ENCODE measurements around the gene CTAG2.

Gene CTAG2

GRCh38 chrX:154655346-154655745, 2.0 kb upstream of the CTAG2 start:
- ChIA-PET POLR2A (no interaction called here), CTCF (no interaction called here)
- DNase-seq (ENCODE audit: extremely low spot score), result no peak
- TF ChIP-seq FOXA1 (IDR thresholded peaks at IDR 0.05) (no peak), ELF4 (IDR thresholded peaks at IDR 0.05) (no peak), CTBP1 (IDR thresholded peaks at IDR 0.05; ENCODE audit: borderline replicate concordance) (no peak), ZNF384 (IDR thresholded peaks at IDR 0.05) (no peak), FOXM1 (IDR thresholded peaks at IDR 0.05; ENCODE audit: borderline replicate concordance) (no peak)

DNA sequence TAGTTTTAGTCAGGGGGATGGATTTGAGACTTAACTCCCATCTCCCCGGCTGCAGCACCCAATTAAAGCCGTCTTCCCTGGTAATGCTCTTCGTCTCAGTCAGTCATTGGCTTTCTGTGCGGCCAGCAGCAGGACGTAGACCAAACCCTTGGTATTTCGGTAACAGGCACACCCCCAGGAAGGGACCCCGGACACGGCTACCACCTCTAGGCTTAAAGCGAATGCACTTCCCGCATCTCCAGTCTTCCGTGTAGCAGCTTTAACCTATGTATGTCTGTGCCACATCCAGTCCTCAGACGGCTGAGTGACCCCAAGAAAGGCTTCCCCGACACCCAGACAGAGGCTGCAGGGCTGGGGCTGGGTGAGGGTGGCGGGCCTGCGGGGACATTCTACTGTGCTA, 1.5 kb upstream of the CTAG2 start:
- ChIA-PET POLR2A (no interaction called here), CTCF (no interaction called here)
- DNase-seq (ENCODE audit: extremely low spot score), result no peak
- TF ChIP-seq HDGF (IDR thresholded peaks at IDR 0.05; ENCODE audit: borderline replicate concordance) (no peak), TARDBP (IDR thresholded peaks at IDR 0.05) (no peak), PKNOX1 (IDR thresholded peaks at IDR 0.05) (no peak), FOXA1 (IDR thresholded peaks at IDR 0.05) (no peak), LEF1 (IDR thresholded peaks at IDR 0.05; ENCODE audit: borderline replicate concordance) (no peak), L3MBTL2 (conservative IDR thresholded peaks at IDR 0.05) (no peak)

- TF ChIP-seq NFRKB (IDR thresholded peaks at IDR 0.05), result no peak
- TF ChIP-seq FOXA1 (IDR thresholded peaks at IDR 0.05), result no peak
- no peak for TF ChIP-seq SP1 (IDR thresholded peaks at IDR 0.05)
- TF ChIP-seq CTBP1 (IDR thresholded peaks at IDR 0.05; ENCODE audit: borderline replicate concordance), result no peak
- TF ChIP-seq ZNF384 (IDR thresholded peaks at IDR 0.05), result no peak
- TF ChIP-seq SUZ12 (IDR thresholded peaks at IDR 0.05), result no peak
- TF ChIP-seq FOXM1 (IDR thresholded peaks at IDR 0.05; ENCODE audit: borderline replicate concordance), result no peak
- TF ChIP-seq BHLHE40 (IDR thresholded peaks at IDR 0.05; ENCODE audit: borderline replicate concordance), result no peak
- TF ChIP-seq LEF1 (IDR thresholded peaks at IDR 0.05; ENCODE audit: borderline replicate concordance), result no peak
- TF ChIP-seq L3MBTL2 (conservative IDR thresholded peaks at IDR 0.05), result no peak
- TF ChIP-seq FOXK2 (IDR thresholded peaks at IDR 0.05), result no peak
- TF ChIP-seq PKNOX1 (IDR thresholded peaks at IDR 0.05), result no peak
- TF ChIP-seq ARNT (IDR thresholded peaks at IDR 0.05), result no peak
- no peak for TF ChIP-seq ELF4 (IDR thresholded peaks at IDR 0.05)
- TF ChIP-seq HDGF (IDR thresholded peaks at IDR 0.05; ENCODE audit: borderline replicate concordance), result no peak
- ChIA-PET CTCF (no interaction called here), POLR2A (no interaction called here)
- DNase-seq (ENCODE audit: extremely low spot score), result no peak
These were observed 993 bp upstream of the CTAG2 start for GRCh38 chrX:154654372-154654771.

DNA sequence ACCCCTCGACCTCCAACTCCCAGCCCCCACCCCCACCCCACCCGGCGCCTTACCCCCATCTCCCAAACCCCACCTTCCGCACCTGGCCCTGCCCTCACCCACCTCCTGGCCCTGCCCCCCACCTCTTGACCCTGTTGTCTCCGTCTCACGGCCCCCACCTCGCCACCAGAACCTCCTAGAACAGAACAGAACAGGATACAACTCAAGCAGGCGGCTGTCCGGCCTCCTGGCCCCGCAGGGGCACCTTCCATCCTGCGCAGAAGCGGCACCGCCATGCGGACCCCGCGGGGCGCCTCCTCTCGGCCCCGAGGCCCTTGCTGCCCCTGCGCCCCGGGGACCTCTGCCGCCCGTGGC, 354 bp downstream of the CTAG2 start:
- DNase-seq (ENCODE audit: extremely low spot score), result no peak
- ChIA-PET CTCF (no interaction called here), POLR2A (no interaction called here)
- TF ChIP-seq SUZ12 (IDR thresholded peaks at IDR 0.05) (no peak), FOXK2 (IDR thresholded peaks at IDR 0.05) (no peak), HDGF (IDR thresholded peaks at IDR 0.05; ENCODE audit: borderline replicate concordance) (no peak), FOXA1 (IDR thresholded peaks at IDR 0.05) (no peak), ZNF384 (IDR thresholded peaks at IDR 0.05) (no peak), L3MBTL2 (conservative IDR thresholded peaks at IDR 0.05) (no peak), SP1 (IDR thresholded peaks at IDR 0.05) (no peak), LEF1 (IDR thresholded peaks at IDR 0.05; ENCODE audit: borderline replicate concordance) (no peak), BHLHE40 (IDR thresholded peaks at IDR 0.05; ENCODE audit: borderline replicate concordance) (no peak), CTBP1 (IDR thresholded peaks at IDR 0.05; ENCODE audit: borderline replicate concordance) (no peak), PKNOX1 (IDR thresholded peaks at IDR 0.05) (no peak), ELF4 (IDR thresholded peaks at IDR 0.05) (no peak), ARNT (IDR thresholded peaks at IDR 0.05) (no peak), FOXM1 (IDR thresholded peaks at IDR 0.05; ENCODE audit: borderline replicate concordance) (no peak), TARDBP (IDR thresholded peaks at IDR 0.05) (no peak), NFRKB (IDR thresholded peaks at IDR 0.05) (no peak)

DNA sequence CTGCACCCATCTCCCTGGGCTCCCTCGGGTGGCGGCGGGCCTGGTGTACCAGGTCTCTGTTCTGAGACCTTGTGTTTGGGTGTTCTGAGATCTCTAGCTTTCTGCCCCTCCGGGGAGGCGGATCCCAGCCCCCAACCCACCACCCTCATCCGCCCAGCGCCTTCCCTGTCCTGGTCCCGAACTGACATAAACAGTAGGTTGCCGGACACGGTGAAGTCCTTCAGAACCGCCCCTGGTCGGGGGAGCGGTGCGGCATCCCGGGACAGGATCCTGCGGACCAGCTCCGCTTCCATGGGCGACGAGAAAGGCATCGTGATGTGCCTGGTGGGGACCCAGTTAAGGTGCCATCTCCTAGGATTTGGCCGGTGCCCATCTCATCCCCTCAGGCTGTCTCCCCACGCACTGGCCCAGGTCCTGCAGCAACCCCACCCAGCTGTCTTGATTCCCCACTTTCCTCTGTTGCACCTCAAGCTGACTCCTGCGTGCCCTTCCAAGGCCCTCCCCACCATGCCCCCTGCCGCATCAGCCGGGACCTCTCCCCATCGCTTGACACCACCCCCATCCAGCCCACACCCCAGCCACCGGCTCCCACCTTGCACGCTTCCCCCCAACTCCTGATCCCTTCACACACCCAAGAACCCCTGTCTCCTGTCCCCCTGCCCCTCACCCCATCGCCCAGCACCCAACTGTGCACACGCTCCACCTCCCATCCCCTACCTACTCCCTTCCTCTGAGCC, 900 bp downstream of the CTAG2 start:
- no peak for DNase-seq (ENCODE audit: extremely low spot score)
- TF ChIP-seq L3MBTL2 (conservative IDR thresholded peaks at IDR 0.05) (no peak), PKNOX1 (IDR thresholded peaks at IDR 0.05) (no peak), SP1 (IDR thresholded peaks at IDR 0.05) (no peak), HDGF (IDR thresholded peaks at IDR 0.05; ENCODE audit: borderline replicate concordance) (no peak), BHLHE40 (IDR thresholded peaks at IDR 0.05; ENCODE audit: borderline replicate concordance) (no peak), SUZ12 (IDR thresholded peaks at IDR 0.05) (no peak), TARDBP (IDR thresholded peaks at IDR 0.05) (no peak), CTBP1 (IDR thresholded peaks at IDR 0.05; ENCODE audit: borderline replicate concordance) (no peak), ARNT (IDR thresholded peaks at IDR 0.05) (no peak), ELF4 (IDR thresholded peaks at IDR 0.05) (no peak), FOXK2 (IDR thresholded peaks at IDR 0.05) (no peak), FOXM1 (IDR thresholded peaks at IDR 0.05; ENCODE audit: borderline replicate concordance) (no peak), FOXA1 (IDR thresholded peaks at IDR 0.05) (no peak), ZNF384 (IDR thresholded peaks at IDR 0.05) (no peak), NFRKB (IDR thresholded peaks at IDR 0.05) (no peak), LEF1 (IDR thresholded peaks at IDR 0.05; ENCODE audit: borderline replicate concordance) (no peak)
- CTCF ChIA-PET, result no interaction called here
- POLR2A ChIA-PET, result no interaction called here

DNA sequence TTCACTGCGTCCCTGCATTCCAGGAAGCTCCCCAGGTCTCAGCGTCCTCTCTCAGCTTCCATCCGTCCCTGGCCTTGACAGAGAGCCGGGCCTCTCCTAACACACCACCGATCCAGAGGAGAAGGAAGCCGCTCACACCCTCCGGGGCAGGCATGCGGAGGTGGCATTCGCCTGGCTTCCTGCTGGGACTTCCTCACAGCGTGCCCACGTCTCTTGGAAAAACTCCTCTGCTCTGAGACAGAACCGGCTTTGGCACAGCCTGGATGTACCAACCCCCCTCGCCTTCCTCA, 3.2 kb downstream of the CTAG2 start:
- CTCF ChIA-PET, result no interaction called here

More for the DNA sequence above, 3.2 kb downstream of the CTAG2 start:
- TF ChIP-seq ZNF384 (IDR thresholded peaks at IDR 0.05) (no peak), FOXK2 (IDR thresholded peaks at IDR 0.05) (no peak), PKNOX1 (IDR thresholded peaks at IDR 0.05) (no peak), SP1 (IDR thresholded peaks at IDR 0.05) (no peak)
- POLR2A ChIA-PET, result no interaction called here
- DNase-seq (ENCODE audit: extremely low spot score), result no peak
